DND-41 (cell line): ENCODE measurements around the gene CAPNS2.

Experiments
- ATAC-seq: fragments of 200-7000 bp; cut with Tn5 transposase; 3 replicates; pipeline ENCODE4 v1.9.1; 2021; ENCODE audit warnings: low read depth; ENCODE audit not compliant: insufficient read depth
- DNase-seq: peaks from one replicate; pipeline ENCODE4 v3.0.0-alpha.2; 2020
- H2AFZ ChIP-seq: 2 replicates; pipeline ENCODE4 v1.6.0; 2012; ENCODE audit warnings: low read depth, low read length
- H3K27ac ChIP-seq: 2 replicates; pipeline ENCODE4 v1.5.1; 2012; ENCODE audit warnings: low read length, inconsistent platforms
- H3K27me3 ChIP-seq: fragments of 200-600 bp; sonication (generic); 2 replicates; pipeline ENCODE4 v1.6.0; 2012; ENCODE audit warnings: low read length, mild to moderate bottlenecking, inconsistent platforms; ENCODE audit not compliant: insufficient read depth, poor library complexity
- H3K36me3 ChIP-seq: 2 replicates; pipeline ENCODE4 v1.5.1; 2012; ENCODE audit warnings: low read length, inconsistent platforms; ENCODE audit not compliant: insufficient read depth
- H3K4me1 ChIP-seq: 2 replicates; pipeline ENCODE4 v1.5.1; 2012; ENCODE audit warnings: mild to moderate bottlenecking, low read length; ENCODE audit not compliant: insufficient read depth
- H3K4me2 ChIP-seq: 2 replicates; pipeline ENCODE4 v1.6.0; 2012; ENCODE audit warnings: mild to moderate bottlenecking, moderate library complexity, low read length, inconsistent platforms; ENCODE audit not compliant: insufficient read depth
- H3K4me3 ChIP-seq, 2 experiments: fragments of 200-600 bp in 1 of 2; shearing (Covaris generic) in 1 of 2; 2 replicates each; pipeline ENCODE4 v1.5.1; 2012 to 2016; ENCODE audit warnings: inconsistent platforms in 2 of 2, low read length in 2 of 2, mild to moderate bottlenecking in 2 of 2, low read depth in 1 of 2, moderate library complexity in 1 of 2
- H3K79me2 ChIP-seq: 2 replicates; pipeline ENCODE4 v1.6.0; 2012; ENCODE audit warnings: low read length, inconsistent platforms; ENCODE audit not compliant: insufficient read depth
- H3K9ac ChIP-seq: 2 replicates; pipeline ENCODE4 v1.6.0; 2012; ENCODE audit warnings: low read depth, mild to moderate bottlenecking, inconsistent platforms, low read length, moderate library complexity
- H3K9me3 ChIP-seq: 2 replicates; pipeline ENCODE4 v1.5.1; 2012; ENCODE audit warnings: low read length, moderate library complexity, mild to moderate bottlenecking, inconsistent platforms; ENCODE audit not compliant: insufficient read depth, severe bottlenecking
- H4K20me1 ChIP-seq: 2 replicates; pipeline ENCODE4 v1.6.0; 2012; ENCODE audit warnings: low read length; ENCODE audit not compliant: insufficient read depth
- EZH2 ChIP-seq: IDR thresholded peaks from 3 replicates; pipeline ENCODE4 v1.6.1; 2012; ENCODE audit warnings: borderline replicate concordance, low read depth, mild to moderate bottlenecking, moderate library complexity, low read length, inconsistent platforms; ENCODE audit not compliant: severe bottlenecking
- TF ChIP-seq, protein P1 (sequence below): IDR thresholded peaks from 2 replicates; pipeline ENCODE4 v1.5.1; 2012; ENCODE audit warnings: borderline replicate concordance, low read length, moderate library complexity, mild to moderate bottlenecking; ENCODE audit not compliant: poor library complexity, severe bottlenecking; ENCODE audit errors: extremely low read depth

Gene CAPNS2

DNA sequence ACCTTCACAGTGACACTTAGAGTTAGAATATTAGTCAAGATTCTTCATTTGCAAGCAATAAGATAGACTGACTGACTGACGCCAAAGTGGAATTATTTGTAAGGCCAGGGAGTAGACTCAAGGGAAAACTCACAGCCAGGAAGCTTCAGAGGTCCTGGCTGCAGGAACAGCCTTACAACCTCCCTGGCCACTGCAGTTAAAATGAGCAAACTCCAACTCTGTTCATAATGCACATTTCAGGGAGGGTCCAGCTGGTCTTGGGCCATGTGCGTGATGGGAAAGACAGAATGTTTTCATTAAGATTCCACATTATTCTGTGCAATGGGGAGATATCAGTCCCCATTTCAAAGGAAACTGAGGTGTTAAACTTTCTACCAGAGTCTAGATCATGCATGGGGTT is 9.9 kb downstream of the CAPNS2 start:
- Histone ChIP-seq H3K4me3 (no peak overlapping the region), H3K4me1 (no peaks in the 10 kb centered on the region), H2AFZ (no peak overlapping the region), H3K9me3 (no peaks in the 10 kb centered on the region), H3K4me2 (no peak overlapping the region), H3K27ac (no peak overlapping the region), H3K27me3 (peaks cover 15% of the 10 kb centered on the region), H3K9ac (no peak overlapping the region), H3K79me2 (no peaks in the 10 kb centered on the region), H3K36me3 (no peaks in the 10 kb centered on the region), H4K20me1 (no peaks in the 10 kb centered on the region)
- ATAC-seq: no peak
- no peak for DNase-seq
- TF ChIP-seq EZH2: no peak
- TF ChIP-seq, protein P1, sequence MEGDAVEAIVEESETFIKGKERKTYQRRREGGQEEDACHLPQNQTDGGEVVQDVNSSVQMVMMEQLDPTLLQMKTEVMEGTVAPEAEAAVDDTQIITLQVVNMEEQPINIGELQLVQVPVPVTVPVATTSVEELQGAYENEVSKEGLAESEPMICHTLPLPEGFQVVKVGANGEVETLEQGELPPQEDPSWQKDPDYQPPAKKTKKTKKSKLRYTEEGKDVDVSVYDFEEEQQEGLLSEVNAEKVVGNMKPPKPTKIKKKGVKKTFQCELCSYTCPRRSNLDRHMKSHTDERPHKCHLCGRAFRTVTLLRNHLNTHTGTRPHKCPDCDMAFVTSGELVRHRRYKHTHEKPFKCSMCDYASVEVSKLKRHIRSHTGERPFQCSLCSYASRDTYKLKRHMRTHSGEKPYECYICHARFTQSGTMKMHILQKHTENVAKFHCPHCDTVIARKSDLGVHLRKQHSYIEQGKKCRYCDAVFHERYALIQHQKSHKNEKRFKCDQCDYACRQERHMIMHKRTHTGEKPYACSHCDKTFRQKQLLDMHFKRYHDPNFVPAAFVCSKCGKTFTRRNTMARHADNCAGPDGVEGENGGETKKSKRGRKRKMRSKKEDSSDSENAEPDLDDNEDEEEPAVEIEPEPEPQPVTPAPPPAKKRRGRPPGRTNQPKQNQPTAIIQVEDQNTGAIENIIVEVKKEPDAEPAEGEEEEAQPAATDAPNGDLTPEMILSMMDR: no peak

DNA sequence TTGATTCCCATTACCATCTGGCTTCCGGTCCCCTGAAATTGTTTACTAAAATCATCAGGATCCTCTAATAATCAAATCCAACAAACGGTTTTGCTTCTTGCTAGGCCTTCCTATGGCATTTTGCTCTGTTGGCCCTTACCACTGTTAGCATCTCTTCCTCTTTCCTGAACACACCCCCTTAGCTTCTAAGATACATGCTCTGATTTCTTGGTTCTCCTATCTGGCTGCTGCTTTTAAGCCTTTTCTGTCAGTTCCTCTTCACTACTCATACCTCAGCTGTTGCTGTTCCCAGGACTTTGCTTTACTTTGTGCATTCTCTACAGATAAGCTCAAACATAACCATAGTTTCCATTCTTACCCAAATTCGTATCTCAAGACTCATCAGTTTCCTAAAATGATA is 11.4 kb downstream of the CAPNS2 start:
- Histone ChIP-seq H3K4me1 (no peaks in the 10 kb centered on the region), H3K27me3 (peaks cover 15% of the 10 kb centered on the region), H3K4me3 (no peak overlapping the region), H2AFZ (no peak overlapping the region), H3K4me2 (no peak overlapping the region), H3K36me3 (no peaks in the 10 kb centered on the region), H4K20me1 (no peaks in the 10 kb centered on the region), H3K79me2 (no peaks in the 10 kb centered on the region), H3K9me3 (no peaks in the 10 kb centered on the region), H3K9ac (no peak overlapping the region), H3K27ac (no peak overlapping the region)
- no peak for DNase-seq
- no peak for ATAC-seq
- no peak for TF ChIP-seq EZH2
- TF ChIP-seq, protein P1: no peak

DNA sequence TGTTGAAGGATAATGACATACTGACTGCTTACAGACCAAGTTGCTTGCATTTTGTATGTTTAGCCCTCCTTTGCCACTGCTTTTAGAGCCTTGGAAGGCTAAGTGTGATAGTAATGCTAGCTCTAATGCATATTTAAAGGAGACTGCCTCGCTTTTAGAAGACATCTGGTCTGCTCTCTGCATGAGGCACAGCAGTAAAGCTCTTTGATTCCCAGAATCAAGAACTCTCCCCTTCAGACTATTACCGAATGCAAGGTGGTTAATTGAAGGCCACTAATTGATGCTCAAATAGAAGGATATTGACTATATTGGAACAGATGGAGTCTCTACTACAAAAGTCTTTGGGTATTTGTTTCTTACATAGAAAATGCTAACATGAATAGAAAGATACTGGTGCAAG is 19.1 kb downstream of the CAPNS2 start:
- Histone ChIP-seq H3K4me1 (no peaks in the 10 kb centered on the region), H3K4me2 (no peak overlapping the region), H2AFZ (no peak overlapping the region), H3K79me2 (no peaks in the 10 kb centered on the region), H3K27me3 (peaks cover 9% of the 10 kb centered on the region), H3K4me3 (no peak overlapping the region), H3K36me3 (no peaks in the 10 kb centered on the region), H3K27ac (no peak overlapping the region), H3K9ac (no peak overlapping the region), H3K9me3 (no peaks in the 10 kb centered on the region), H4K20me1 (no peaks in the 10 kb centered on the region)
- ATAC-seq (no peak), DNase-seq (no peak)
- TF ChIP-seq, protein P1: no peak
- TF ChIP-seq EZH2: no peak

DNA sequence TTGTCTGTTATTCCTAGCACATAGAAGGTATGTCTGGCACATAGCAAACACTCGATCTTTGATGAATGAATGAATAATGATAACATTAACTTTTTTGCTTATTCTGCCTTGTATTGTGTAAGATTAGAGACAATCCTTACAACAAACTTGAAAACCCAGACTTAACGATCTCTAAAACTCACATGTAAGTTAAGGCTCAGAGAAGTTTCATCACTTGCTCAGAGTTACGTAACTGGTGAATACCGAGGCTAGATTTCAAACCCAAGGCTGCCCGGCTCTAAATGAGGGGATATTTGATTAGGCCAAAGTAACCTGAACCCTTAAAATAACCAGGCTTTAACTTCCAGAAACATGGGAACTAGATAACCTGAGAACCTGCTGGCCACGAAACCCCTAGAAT is 22.3 kb downstream of the CAPNS2 start:
- Histone ChIP-seq H3K4me2 (no peak overlapping the region), H3K36me3 (no peaks in the 10 kb centered on the region), H4K20me1 (no peaks in the 10 kb centered on the region), H3K4me3 (no peak overlapping the region), H3K27ac (no peak overlapping the region), H2AFZ (no peak overlapping the region), H3K9ac (no peak overlapping the region), H3K9me3 (no peaks in the 10 kb centered on the region), H3K79me2 (no peaks in the 10 kb centered on the region), H3K4me1 (no peaks in the 10 kb centered on the region), H3K27me3 (peaks cover 9% of the 10 kb centered on the region)
- TF ChIP-seq, protein P1: no peak
- no peak for TF ChIP-seq EZH2
- DNase-seq (no peak), ATAC-seq (no peak)
